PFSK-1 (cell line): ENCODE results near the gene TMEM132D.

Source experiments
- POLR2AphosphoS5 ChIP-seq: IDR thresholded peaks from 2 replicates; pipeline ENCODE4 v1.6.1; 2012; ENCODE audit warnings: low read depth, mild to moderate bottlenecking, control low read depth, low read length, moderate library complexity
- TF ChIP-seq, protein P1 (sequence below), 2 experiments: IDR thresholded peaks; 2 replicates each; pipeline versions ENCODE4 v1.6.1 to v1.8.0; 2011 to 2012; ENCODE audit warnings: low read depth in 2 of 2, low read length in 2 of 2, control low read depth in 1 of 2, inconsistent platforms in 1 of 2, mild to moderate bottlenecking in 1 of 2, moderate library complexity in 1 of 2; ENCODE audit not compliant: insufficient read depth in 1 of 2

DNA sequence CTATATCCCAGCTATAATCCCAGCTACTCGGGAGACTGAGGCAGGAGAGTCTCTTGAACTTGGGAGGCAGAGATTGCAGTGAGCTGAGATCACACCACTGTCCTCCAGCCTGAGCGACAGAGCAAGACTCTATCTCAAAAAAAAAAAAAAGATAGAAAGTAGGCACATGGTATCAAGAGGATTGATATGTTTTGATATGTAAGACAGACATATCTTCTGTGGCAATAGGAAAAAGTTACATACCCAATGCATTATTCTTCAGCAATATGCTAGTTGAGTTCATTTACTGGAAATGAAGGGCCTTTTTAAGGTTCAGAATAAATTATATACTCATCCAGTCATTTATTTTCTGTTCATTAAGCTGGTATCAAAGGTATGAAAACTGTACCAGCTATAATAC lies 657.2 kb downstream of the TMEM132D start:
- TF ChIP-seq POLR2AphosphoS5 = no peak
- TF ChIP-seq, protein P1, sequence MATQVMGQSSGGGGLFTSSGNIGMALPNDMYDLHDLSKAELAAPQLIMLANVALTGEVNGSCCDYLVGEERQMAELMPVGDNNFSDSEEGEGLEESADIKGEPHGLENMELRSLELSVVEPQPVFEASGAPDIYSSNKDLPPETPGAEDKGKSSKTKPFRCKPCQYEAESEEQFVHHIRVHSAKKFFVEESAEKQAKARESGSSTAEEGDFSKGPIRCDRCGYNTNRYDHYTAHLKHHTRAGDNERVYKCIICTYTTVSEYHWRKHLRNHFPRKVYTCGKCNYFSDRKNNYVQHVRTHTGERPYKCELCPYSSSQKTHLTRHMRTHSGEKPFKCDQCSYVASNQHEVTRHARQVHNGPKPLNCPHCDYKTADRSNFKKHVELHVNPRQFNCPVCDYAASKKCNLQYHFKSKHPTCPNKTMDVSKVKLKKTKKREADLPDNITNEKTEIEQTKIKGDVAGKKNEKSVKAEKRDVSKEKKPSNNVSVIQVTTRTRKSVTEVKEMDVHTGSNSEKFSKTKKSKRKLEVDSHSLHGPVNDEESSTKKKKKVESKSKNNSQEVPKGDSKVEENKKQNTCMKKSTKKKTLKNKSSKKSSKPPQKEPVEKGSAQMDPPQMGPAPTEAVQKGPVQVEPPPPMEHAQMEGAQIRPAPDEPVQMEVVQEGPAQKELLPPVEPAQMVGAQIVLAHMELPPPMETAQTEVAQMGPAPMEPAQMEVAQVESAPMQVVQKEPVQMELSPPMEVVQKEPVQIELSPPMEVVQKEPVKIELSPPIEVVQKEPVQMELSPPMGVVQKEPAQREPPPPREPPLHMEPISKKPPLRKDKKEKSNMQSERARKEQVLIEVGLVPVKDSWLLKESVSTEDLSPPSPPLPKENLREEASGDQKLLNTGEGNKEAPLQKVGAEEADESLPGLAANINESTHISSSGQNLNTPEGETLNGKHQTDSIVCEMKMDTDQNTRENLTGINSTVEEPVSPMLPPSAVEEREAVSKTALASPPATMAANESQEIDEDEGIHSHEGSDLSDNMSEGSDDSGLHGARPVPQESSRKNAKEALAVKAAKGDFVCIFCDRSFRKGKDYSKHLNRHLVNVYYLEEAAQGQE (IDR thresholded peaks at IDR 0.05; ENCODE audit: insufficient read depth in 1 of 2, low read depth in 2 of 2, low read length in 2 of 2) = no peak
